HG03159 (cell line): Measurements from ENCODE around the gene NFIB.

Experiments
- ATAC-seq: cut with Tn5 transposase; IDR thresholded peaks from one replicate; pipeline ENCODE4 v1.9.1; 2021; ENCODE audit warnings: mild to moderate bottlenecking, moderate library complexity; ENCODE audit not compliant: unreplicated experiment

Gene NFIB

DNA sequence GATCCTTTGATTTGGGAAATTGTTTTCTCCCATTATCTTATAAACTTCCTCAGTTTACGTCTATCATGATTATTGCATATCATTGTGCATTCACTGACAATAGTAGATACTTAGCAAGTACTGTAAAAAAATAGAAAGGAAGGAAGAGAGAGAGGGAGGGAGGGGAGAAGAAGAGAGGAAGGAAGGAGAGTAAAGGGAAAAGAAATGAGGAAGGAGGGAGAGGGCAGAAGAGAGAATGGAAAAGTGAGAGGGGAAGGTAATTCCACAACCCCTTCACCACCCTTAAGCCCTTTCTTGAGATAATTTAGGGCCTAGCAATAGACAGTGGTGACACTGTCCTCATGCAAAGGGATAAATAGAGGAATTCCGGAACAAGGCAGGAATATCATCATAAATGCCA, 64.4 kb downstream of the NFIB start:
- ATAC-seq: no peak

DNA sequence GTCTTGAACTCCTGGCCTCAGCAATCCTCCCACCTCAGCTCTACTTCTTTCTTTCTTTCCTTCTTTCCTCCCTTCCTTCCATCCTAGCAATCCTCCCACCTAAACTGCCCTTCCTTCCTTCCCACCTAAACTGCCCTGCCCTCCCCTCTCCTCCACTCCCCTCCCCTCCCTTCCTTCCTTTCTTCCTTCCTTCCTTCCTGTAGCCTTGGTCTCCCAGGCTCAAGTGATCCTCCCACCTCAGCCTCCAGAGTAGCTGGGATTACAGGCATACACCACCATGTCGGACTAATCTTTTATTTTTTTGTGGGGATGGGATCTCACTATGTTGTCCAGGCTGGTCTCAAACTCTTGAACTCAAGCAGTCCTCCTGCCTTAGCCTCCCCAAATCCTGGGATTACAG, 65.8 kb downstream of the NFIB start:
- no peak for ATAC-seq

DNA sequence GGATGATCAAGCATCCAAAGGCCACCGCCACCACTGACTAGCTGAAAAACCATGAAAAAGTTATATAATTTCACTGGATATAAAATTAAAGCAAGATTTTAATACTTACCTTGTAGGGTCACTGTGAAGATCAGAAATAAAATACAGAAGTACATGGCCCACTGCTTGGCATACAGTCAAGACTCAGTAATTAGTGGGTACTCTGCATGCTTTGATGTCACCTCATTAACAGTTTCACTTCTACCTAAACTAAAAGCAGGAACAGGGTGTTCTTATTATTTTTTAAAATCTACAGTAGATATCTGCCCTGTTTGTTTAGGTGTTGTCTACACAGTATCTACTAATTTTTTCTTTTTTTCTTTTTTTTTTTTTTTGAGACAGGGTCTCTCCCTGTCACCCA, 66.4 kb downstream of the NFIB start:
- ATAC-seq: no peak

DNA sequence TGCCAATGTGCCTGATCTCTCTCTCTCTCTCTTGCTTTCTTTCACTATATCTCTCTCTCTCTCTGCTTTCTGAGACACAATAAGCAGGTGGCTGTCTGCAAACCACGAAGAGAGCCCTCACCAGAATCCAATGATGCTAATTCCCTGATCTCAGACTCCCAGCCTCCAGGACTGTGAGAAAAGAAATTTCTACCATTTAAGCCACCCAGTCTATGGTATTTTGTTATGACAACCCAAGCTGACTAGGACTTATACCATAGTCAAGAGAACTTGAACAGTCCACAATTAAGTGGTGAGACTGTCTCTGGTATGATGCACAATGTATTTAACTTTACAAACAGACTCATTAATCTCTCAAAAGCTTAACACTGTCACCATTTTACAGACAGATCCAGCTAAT, 67.0 kb downstream of the NFIB start:
- ATAC-seq: no peak

DNA sequence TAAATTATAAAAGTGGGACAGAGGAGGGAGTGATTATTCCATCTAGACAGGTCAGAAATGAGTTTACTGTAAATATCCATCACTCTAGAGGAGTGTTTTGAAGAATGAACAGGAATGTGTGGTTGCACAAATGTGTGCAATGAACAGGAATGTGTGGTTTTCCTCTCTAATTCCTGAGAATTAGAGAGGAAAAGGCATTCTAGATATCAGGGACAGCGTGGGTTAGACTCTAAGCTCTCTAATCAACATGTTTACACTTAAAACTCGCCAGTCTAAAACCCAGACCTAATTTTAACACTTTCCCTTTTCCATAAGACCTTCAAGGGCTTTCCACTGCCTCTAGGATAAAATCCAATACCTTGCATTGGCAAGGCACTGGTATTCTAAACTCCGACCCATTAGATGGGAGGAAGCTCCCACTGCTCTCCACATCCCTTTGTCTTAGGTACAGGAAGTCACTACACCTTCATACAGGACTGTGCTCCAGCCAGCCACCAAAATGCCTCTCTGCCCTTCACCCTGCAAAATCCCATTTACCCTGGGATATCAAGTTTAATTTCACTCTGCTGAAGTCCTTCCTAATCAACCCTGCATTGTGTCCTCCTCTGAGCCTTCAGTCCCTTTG, 67.9 kb downstream of the NFIB start:
- no peak for ATAC-seq

DNA sequence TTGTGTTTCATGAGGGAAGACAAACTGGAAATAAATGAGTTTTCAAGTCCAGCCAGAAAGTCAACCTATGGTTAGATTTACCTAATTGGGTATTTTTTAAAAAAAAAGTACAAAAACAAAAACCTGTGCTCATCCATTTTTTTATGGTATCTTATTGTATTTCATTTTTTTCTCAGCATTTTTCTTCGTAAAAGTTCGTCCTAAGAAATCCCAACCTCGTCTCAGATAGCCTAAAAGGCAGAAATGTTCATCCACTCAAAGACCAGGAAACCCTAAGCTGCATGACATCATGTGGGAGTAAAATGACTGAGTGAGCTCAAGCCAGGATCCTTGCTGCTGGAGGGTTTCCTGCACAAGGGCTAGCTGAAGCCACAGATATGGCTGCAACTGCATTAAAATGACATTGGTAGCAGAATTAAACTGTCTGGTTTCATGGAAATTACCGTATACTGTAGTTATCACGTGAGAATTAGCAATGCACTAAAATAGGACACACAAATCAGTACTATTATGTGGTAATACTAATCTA, 70.4 kb downstream of the NFIB start:
- ATAC-seq: no peak

DNA sequence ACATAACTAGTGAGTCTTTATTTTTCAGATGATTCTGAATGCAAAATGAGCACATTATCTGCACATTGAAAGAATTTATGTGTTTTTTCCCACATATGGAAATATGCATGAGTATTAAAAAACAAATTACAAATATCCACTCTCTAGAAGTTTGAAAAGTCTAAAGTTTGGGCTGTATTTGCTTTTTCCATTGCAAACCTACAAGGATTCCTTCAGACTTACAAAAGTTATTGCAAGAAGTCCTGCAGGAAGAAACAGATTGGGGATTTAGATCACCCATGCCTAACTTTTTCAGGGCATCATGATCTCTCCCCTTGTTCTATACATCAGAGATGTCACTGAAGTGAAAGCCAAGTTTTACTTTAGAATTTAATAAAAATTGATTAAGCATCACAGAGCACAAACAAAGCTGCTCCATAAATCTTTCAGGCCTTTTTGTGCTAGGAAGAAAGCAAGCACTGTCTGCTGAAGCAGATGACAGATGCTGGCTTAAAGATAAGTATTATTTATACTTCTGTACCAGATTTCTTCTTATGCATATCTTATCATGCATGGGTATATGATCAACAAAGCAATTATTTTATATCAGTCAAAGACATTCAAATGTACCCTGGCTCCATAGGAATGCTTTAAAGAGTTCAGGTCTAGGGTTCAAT, 71.7 kb downstream of the NFIB start:
- no peak for ATAC-seq

DNA sequence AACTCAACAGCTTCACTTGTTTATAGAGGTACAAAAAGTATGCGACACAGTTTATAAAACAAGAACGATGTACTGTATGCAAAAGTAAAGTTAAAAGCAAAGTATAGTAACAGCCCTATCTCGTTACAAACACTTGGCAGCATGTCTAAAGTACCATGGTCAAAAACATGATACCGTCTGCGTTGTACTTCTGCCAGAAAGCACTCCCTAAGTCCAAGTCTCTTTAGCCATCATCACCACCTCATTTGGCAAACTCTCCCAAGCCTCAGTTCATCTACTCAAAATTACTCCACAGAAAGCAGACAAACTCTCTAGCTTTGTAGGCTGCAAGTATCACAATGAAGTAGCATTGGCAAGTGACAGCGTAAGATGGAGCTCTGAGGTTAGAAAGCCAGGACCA, 73.4 kb downstream of the NFIB start:
- no peak for ATAC-seq

DNA sequence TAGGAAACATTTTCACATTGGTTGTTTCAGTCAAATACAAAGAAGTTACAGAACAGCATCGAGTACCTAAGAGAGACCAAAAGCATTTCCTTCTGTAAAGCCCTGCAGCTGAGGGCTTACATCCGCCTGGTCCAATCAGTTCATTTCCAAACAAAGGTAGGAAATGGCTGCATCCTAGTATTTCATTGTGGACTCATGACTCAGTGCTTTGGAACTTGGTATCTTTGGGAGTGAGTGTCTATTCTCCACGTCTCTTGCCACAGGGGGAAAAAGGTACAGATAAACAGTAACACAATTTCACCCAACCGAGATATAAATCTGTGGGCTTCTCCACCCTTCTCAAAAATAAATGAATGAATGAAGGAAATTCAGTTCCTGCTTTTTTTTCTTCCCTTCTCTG, 75.4 kb downstream of the NFIB start:
- no peak for ATAC-seq

DNA sequence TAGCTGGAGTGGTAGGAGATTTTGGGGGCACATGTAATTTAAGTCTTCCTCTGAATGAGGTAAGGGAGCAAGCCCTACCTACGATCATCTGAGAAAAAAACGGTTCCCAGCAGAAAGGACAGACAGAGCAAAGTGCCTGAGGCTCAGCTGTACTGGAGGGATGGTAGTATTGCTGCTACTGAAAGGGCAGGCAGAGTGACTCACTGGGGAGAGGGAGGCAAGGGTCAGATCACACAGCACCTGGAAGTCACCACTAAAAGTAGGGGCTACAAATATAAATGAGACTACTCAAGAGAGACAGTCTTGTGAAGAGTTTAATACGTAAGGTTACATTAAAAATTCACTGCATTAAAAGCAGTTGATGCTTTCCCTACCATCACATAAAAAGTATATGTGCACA, 75.9 kb downstream of the NFIB start:
- no peak for ATAC-seq

DNA sequence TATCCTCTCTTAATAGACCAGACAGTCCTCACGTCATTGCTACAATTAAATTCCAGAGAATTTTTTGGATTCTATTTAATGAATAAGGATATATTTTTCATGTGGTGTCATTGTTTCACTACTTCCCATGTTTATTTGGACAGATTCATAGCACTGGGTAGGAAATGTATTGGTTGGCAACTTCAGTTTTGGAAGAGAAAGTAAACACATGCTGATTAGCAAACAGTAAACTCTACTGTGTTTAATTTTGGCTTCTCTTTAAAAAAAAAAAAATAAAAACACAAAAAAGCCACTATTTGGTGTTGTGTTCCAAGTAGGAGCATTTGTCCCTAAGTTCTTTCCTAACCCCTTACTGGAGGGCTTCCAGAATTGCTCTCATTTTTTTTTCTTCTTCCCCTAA, 77.3 kb downstream of the NFIB start:
- no peak for ATAC-seq

DNA sequence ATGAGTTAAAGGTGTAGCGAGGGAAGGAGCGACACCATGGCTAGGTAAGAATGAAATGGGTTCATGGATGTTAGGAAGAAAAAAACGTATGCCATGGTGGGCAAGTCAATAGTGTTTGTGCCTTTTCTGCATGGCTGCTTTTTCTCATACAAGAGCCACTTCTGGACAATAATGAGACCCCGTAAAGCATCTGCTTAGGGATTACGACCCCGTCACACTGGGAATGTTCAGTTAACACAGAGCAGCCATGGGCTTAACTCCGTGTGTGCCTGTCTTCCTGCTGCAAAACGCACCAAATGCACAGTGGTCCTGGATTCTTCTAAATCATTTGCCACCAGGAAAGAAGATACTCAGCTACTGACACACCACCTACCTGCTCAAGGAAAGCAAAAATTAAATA, 81.8 kb downstream of the NFIB start:
- ATAC-seq: no peak

DNA sequence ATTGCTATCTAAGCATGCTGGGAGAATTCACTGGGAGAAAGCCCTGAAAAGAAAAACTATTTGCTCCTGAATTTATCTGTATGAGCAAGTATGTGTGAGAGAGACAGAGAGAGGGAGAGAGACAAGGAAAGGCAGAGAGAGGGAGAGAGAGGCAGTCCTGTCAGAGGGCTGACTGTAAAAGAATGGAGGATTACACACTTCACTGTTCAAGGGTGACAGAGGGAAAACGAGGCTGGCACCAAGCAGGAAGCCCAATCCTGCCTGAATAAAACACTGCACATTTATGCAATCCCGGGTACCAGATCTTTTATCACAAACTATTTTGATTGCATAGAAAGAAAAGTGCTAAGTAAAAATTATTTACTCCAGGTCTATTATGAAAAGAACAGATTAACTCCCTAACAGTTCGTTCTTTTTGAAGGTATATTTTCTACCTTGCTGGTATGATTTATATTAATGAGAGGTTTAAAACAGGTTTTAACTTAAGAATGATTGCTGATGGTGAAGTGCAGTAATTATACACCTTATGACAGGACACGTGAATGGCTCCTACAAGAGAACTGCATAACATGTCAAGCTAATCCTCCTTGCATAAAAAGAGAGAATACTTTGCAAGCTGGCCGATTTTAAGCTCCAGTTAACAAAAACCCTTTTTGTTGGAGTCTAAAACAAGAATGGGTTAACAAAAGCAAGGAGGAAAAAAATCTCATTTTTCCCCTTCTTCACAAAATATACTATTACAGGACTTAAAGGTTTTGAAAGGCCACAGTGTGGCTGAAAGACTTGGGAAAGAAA, 82.5 kb downstream of the NFIB start:
- ATAC-seq: no peak

DNA sequence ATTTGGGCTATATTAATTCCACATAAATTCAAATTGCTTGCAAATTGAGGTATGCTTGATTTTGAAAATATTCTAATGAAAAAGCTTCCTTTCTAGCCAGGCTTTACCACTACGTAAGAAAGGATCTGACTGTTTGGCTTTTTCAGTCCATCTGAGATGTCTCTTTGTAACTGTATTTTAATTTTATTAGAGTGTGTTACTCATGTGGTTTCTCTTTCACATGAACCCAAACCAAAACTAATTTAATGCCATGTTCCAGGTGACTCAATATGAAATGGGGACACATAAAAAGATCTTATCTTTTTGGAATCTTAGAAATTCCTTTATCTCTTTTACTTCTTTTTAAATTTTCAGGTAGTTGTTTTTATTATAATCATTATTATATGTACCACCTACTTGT, 85.3 kb downstream of the NFIB start:
- ATAC-seq: no peak

DNA sequence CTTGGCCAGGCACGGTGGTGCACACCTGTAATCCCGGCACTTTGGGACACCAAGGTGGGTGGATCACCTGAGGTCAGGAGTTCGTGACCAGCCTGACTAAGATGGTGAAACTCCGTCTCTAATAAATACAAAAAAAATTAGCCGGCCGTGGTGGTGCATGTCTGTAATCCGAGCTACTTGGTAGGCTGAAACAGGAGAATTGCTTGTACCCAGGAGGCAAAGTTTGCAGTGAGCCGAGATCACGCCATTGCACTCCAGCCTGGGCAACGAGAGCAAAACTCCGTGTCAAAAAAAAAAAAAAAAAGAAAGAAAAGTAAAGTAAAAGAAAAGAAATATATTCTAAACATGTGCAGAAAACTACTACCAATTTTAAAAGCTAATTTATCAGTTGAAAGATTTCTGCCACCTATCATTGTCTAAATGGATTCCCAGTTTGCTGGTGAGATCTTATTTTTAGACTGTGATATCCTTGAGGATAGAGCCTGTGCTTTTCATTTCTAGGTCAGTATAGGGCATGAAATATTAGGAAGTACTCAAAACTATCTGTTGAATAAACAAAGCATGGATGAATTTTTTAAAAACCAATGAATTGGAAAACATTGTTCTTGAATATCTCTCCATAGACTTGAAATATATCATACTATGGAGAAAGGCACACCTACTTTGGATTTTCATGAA, 86.9 kb downstream of the NFIB start:
- no peak for ATAC-seq

DNA sequence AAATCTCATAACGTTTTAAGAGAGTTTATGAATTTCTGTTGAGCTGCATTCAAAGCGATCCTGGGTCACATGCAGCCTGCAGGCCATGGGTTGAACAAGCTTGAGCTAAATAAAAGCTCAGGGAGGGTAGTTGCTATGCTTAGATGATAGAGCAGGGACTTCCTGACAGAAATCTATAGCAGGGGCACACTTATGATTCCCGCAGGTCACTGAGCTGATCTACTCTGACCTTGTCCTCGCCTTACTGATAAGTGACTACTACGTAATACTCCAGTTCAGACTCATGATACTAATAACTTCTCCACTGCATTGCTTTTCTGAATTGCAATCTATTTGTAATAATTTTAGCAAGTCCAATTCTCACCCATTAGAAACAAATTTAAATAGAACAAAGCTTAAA, 90.9 kb downstream of the NFIB start:
- ATAC-seq: no peak

DNA sequence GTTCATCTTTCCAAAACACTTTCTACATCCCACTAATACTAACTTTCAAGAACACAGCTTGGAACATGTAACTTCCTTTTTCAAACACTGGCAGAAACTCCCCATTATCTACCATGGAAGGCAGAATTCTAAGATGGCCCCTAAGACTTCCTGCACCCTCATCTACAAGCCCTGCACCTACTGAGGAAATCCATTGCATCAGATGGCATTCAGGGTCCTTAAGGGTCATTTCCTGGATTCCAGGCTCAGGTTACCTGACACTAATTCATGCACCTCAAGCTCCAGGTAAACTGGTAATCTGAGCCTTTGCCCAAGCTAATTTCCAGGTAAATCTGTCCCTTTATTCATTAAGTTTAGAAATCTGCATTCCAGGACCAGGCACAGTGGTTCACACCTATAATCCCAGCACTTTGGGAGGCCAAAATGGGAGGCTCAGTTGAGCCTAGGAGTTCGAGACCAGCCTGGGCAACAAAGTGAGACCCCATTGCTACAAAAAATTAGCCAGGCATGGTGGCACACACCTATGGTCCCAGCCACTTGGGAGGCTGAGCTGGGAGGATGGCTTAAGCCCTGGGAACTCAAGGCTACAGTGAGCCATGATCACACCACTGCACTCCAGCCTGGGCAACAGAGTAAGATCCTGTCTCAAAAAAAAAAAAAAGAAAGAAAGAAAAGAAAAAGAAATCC, 91.6 kb downstream of the NFIB start:
- no peak for ATAC-seq

DNA sequence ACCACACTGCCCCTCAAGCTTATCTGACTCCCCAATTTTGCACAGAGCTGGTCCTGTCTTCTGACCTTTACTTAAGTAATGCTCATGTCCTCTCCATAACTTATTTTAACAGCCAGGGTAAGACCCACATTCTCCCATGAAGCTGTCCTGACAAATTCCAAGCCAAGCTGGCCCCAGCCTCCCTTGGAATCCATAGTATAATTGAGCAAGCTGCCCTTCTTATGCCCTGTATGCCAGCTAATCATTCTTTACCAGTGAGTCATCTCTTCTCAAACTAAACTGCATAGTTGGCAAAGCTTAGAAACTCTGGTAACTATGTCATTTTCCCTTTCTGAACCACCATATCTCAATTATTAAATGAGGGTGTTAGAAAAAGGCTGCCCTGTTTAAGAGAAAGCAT, 92.4 kb downstream of the NFIB start:
- no peak for ATAC-seq

DNA sequence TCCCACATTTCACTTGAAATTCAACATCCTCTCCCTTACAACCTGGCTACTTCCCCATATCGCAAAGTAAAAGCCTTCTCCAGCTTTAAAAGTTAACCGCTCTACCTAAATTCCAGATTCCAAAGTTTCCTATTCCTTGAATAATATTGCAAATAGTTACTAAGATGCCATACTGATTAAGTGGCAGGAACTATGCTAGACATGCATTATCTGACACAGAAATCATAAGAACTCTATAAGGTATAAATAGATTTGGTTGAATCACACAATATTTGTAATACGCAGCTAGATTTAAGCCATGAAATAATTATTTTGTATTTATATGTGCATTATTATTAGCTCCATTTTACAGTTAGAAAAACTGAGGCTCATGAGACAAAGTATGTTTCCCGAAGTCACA, 92.8 kb downstream of the NFIB start:
- ATAC-seq: no peak

DNA sequence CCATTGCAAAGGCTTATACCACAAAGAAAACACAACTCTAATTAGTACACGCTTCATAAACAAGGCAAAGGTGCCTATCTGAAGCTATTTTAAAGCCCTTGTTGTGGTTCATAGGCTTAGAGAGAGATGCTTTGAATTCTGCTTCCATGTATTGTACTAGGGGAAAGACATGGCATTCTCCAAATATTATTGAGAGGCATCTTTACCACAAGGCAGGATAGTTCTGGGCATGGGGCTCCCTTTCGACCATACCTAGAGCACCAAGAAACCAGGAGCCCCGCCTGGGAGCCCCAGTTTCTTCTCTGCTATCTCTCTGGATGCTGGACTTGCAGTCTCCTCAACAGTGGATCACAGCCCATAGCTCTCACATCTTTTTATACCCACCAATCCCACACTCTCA, 93.7 kb downstream of the NFIB start:
- no peak for ATAC-seq

DNA sequence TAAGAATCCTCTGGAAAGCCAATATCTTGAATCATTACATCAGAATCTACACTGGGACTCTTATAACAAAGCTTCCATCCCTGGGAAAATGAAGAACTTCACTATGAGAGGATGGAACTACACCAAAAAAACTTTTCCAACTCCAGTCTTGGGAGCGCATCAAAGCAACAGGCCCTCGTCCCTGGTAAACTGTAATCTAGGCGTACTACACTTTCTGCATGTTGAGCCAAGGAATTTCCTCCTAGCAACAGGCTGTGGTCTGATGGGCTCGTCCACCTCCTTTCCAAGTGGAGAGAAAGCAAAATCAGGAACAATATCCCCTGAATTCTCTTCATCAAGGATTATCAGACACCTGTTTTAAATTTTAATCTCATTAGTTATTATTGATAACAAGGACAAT, 94.1 kb downstream of the NFIB start:
- ATAC-seq: no peak
